ENCODE results near the gene PIK3CB. TPM values are rescaled to one million over a fixed set of nuclear protein-coding genes. Genes with fewer than 3 reads are reported as not detected.
"Not testable (repeated sequence)": the region's sequence is repeated elsewhere in the genome, so short reads cannot be mapped to it uniquely, and the experiment has no call there.

Gene PIK3CB
- total and polyA plus RNA-seq, 11 donors = 6.9 to 38.1 (median 29.4) TPM

DNA sequence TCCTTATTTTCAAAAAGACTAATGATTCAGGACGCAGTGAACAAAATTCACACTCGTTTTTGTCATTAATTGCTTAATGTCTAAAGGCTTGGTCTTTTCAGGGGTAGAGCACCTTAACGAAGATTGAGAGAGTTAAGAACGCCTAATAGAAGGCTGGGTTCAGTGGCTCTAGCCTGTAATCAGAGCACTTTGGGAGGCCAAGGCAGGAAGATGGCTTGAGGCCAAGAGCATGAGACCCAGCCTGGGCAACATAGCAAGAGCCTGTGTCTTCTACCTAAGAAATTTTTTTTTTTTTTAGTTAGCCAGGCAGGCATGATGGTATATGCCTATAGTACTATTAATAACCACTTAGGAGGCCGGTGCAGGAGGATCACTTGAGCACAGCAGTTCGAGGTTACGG is 7.5 kb downstream of the PIK3CB start:
- Histone ChIP-seq H3K36me3 (peaks cover 0 to 8% (median 0%) of the 10 kb centered on the region in 9 donors), H3K4me1 (peaks cover 0 to 29% (median 8%) of the 10 kb centered on the region in 12 donors), H3K4me3 (no peak overlapping the region), H3K27me3 (no peaks in the 10 kb centered on the region), H3K27ac (no peak overlapping the region), H3K9me3 (no peaks in the 10 kb centered on the region)
- 93 to 96% (median 95%) methylated on average over 7 of the region's 7 CpGs for WGBS, 4 donors
- no peak for TF ChIP-seq POLR2A (IDR thresholded peaks at IDR 0.05)
- TF ChIP-seq, protein P1, sequence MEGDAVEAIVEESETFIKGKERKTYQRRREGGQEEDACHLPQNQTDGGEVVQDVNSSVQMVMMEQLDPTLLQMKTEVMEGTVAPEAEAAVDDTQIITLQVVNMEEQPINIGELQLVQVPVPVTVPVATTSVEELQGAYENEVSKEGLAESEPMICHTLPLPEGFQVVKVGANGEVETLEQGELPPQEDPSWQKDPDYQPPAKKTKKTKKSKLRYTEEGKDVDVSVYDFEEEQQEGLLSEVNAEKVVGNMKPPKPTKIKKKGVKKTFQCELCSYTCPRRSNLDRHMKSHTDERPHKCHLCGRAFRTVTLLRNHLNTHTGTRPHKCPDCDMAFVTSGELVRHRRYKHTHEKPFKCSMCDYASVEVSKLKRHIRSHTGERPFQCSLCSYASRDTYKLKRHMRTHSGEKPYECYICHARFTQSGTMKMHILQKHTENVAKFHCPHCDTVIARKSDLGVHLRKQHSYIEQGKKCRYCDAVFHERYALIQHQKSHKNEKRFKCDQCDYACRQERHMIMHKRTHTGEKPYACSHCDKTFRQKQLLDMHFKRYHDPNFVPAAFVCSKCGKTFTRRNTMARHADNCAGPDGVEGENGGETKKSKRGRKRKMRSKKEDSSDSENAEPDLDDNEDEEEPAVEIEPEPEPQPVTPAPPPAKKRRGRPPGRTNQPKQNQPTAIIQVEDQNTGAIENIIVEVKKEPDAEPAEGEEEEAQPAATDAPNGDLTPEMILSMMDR (IDR thresholded peaks at IDR 0.05) = no peak
- ATAC-seq = no peak
- intact Hi-C loops (cut with DNase I) = no loop called here
- no peak for DNase-seq

DNA sequence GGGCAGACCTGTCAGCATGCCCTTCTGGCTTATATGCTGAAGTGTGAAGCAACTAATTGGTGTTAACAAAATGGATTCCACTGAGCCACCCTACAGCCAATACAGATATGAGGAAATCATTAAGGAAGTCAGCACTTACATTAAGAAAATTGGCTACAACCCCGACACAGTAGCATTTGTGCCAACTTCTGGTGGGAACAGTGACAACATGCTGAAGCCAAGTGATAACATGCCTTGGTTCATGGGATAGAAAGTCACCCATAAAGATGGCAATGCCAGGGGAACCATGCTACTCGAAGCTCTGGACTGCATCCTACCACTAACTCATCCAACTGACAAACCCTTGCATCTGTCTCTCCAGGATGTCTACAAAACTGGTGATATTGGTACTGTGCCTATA is 9.4 kb downstream of the PIK3CB start:
- WGBS, 4 donors = 31 to 48% (median 41%) methylated on average over 2 of the region's 2 CpGs
- intact Hi-C loops (cut with DNase I) = no loop called here

DNA sequence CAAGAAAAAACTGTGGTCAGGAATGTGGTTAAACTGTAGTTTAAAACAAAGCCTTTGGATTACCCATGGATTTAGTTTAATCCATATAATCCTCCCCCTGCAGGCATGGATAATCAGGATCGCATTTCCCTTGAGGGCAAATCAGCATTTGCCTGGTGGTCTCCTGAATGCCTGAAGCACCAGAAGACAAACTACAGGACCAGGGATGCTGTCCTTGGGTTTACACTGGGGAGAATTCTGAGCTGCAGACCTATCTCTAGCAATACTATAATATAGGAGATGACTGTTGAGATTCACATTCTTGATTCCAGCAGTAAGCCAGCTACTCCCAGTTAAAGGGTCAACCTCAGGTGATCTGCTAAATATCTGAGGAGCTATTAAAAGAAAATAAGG is 10.6 kb downstream of the PIK3CB start:
- 83 to 100% (median 85%) methylated on average over 1 of the region's 1 CpG for WGBS, 4 donors
- DNase-seq (no peak), ATAC-seq (no peak)
- Histone ChIP-seq H3K9me3 (no peaks in the 10 kb centered on the region), H3K4me1 (peaks cover 0 to 24% (median 8%) of the 10 kb centered on the region in 12 donors), H3K27ac (no peak overlapping the region), H3K4me3 (no peak overlapping the region), H3K36me3 (peaks cover 0 to 11% (median 0%) of the 10 kb centered on the region in 9 donors), H3K27me3 (no peaks in the 10 kb centered on the region)
- TF ChIP-seq, protein P1 (IDR thresholded peaks at IDR 0.05) = no peak
- TF ChIP-seq POLR2A (IDR thresholded peaks at IDR 0.05) = no peak
- intact Hi-C loops (cut with DNase I) = no loop called here

More for the DNA sequence above, 9.4 kb downstream of the PIK3CB start:
- peaks cover 0 to 10% (median 0%) of the 10 kb centered on the region in 9 donors for H3K36me3 ChIP-seq
- ATAC-seq (no peak), DNase-seq (no peak)
- no peaks in the 10 kb centered on the region for H3K27me3 ChIP-seq
- no peaks in the 10 kb centered on the region for H3K9me3 ChIP-seq
- peaks cover 0 to 24% (median 8%) of the 10 kb centered on the region in 12 donors for H3K4me1 ChIP-seq
- TF ChIP-seq, protein P1 (IDR thresholded peaks at IDR 0.05) = no peak
- TF ChIP-seq POLR2A (IDR thresholded peaks at IDR 0.05) = no peak
- no peak overlapping the region for H3K27ac ChIP-seq
- no peak overlapping the region for H3K4me3 ChIP-seq

DNA sequence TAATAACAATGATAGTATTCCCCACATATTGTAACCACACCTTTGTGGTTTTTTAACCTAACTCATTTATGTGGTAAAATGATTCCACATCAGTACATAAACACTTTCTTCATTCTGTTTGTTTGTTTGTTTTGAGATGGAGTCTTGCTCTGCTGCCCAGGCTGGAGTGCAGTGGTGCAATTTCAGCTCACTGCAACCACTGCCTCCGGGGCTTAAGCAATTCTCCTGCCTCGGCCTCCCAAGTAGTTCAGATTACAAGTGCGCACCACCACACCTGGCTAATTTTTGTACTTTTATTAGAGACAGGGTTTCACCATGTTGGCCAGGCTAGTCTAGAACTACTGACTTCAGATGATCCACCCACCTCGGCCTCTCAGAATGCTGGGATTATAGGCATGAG is 14.3 kb downstream of the PIK3CB start:
- H3K27ac ChIP-seq; DNase-seq; H3K36me3 ChIP-seq; H3K27me3 ChIP-seq; intact Hi-C loops (cut with DNase I); ATAC-seq; H3K9me3 ChIP-seq; H3K4me3 ChIP-seq: not testable (repeated sequence)
- WGBS, 4 donors = 96 to 98% (median 97%) methylated on average over 4 of the region's 4 CpGs
- H3K4me1 ChIP-seq = peaks cover 0 to 44% (median 15%) of the 10 kb centered on the region in 12 donors

Measured in heart left ventricle (tissue), 16 donors.